Esophagus muscularis mucosa (tissue), 4 donors: Measurements from ENCODE around the gene TMOD3.
"Not testable (repeated sequence)": the region's sequence is repeated elsewhere in the genome, so short reads cannot be mapped to it uniquely, and the experiment has no call there.

ENCODE experiments used
- EP300 ChIP-seq: sonication (generic); formaldehyde crosslinking; IDR thresholded peaks from one replicate; pipeline ENCODE4 v1.6.1; 2017; ENCODE audit warnings: antibody characterized with exemption
- POLR2AphosphoS5 ChIP-seq, 2 donors: sonication (generic); formaldehyde crosslinking; IDR thresholded peaks; one replicate each; pipeline ENCODE4 v1.6.1; 2017; ENCODE audit warnings: antibody characterized with exemption in 2 of 2
- TF ChIP-seq, protein P1 (sequence below), 3 experiments: fragments of 200-600 bp in 2 of 3; fragments of 450-650 bp in 1 of 3; sonication (generic) in 2 of 3; IDR thresholded peaks; one replicate each; pipeline ENCODE4 v1.5.1; 2017 to 2019; ENCODE audit warnings: antibody characterized with exemption in 3 of 3, mild to moderate bottlenecking in 2 of 3, moderate library complexity in 1 of 3

DNA sequence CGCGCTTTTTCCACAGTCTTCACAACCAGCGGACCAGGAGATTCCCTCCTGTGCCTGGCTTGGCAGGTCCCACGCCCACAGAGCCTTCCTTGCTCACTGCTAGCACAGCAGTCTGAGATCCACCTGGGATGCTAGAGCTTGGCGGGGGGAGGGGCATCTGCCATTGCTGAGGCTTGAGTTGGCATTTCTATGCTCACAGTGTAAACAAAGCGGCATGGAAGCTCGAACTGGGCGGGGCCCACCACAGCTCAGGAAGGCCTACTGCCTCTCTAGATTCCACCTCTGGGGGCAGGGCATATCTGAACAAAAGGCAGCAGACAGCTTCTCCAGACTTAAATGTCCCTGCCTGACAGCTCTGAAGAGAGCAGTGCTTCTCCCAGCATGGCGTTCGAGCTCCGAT, 42.3 kb upstream of the TMOD3 start:
- TF ChIP-seq EP300; POLR2AphosphoS5 (IDR thresholded peaks at IDR 0.05): not testable (repeated sequence)
- TF ChIP-seq, protein P1, sequence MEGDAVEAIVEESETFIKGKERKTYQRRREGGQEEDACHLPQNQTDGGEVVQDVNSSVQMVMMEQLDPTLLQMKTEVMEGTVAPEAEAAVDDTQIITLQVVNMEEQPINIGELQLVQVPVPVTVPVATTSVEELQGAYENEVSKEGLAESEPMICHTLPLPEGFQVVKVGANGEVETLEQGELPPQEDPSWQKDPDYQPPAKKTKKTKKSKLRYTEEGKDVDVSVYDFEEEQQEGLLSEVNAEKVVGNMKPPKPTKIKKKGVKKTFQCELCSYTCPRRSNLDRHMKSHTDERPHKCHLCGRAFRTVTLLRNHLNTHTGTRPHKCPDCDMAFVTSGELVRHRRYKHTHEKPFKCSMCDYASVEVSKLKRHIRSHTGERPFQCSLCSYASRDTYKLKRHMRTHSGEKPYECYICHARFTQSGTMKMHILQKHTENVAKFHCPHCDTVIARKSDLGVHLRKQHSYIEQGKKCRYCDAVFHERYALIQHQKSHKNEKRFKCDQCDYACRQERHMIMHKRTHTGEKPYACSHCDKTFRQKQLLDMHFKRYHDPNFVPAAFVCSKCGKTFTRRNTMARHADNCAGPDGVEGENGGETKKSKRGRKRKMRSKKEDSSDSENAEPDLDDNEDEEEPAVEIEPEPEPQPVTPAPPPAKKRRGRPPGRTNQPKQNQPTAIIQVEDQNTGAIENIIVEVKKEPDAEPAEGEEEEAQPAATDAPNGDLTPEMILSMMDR (IDR thresholded peaks at IDR 0.05): not testable (repeated sequence)
